NOMO-1 (cell line): ENCODE data around the gene SLC1A2.

ENCODE experiments used
- DNase-seq, 2 experiments: peaks; one replicate each; lab custom pipeline; 2025; ENCODE audit not compliant: unreplicated experiment in 2 of 2; lab: John Stamatoyannopoulos, UW

The SLC1A2 gene

GRCh38 chr11:35277827-35278226 lies 141.5 kb downstream of the SLC1A2 start:
- no peak for DNase-seq

GRCh38 chr11:35276396-35277145 lies 142.8 kb downstream of the SLC1A2 start:
- no peak for DNase-seq

- DNase-seq: no peak
Measured at GRCh38 chr11:35275786-35276170, 143.6 kb downstream of the SLC1A2 start.

GRCh38 chr11:35274909-35275785 lies 144.2 kb downstream of the SLC1A2 start:
- DNase-seq: no peak

GRCh38 chr11:35272391-35272902 lies 146.9 kb downstream of the SLC1A2 start:
- DNase-seq: peak; percentile 58 to 82

- no peak for DNase-seq
Measured at GRCh38 chr11:35271031-35271430, 148.3 kb downstream of the SLC1A2 start.

GRCh38 chr11:35270342-35270741 lies 149.0 kb downstream of the SLC1A2 start:
- no peak for DNase-seq

- no peak for DNase-seq
Measured at GRCh38 chr11:35267504-35267903, 151.9 kb downstream of the SLC1A2 start.

- no peak for DNase-seq
Measured at GRCh38 chr11:35265755-35266454, 153.5 kb downstream of the SLC1A2 start.

- no peak for DNase-seq
Measured at GRCh38 chr11:35262735-35263134, 156.6 kb downstream of the SLC1A2 start.

- no peak for DNase-seq
Measured at GRCh38 chr11:35262056-35262455, 157.3 kb downstream of the SLC1A2 start.

- no peak for DNase-seq
Measured at GRCh38 chr11:35261197-35261596, 158.2 kb downstream of the SLC1A2 start.

- DNase-seq: no peak
Measured at GRCh38 chr11:35260342-35260985, 158.9 kb downstream of the SLC1A2 start.

GRCh38 chr11:35259529-35259928 lies 159.8 kb downstream of the SLC1A2 start:
- DNase-seq: no peak

- peak in 1 of 2 experiments; percentile 62 for DNase-seq
Measured at GRCh38 chr11:35257281-35257680, 162.1 kb downstream of the SLC1A2 start.

GRCh38 chr11:35256296-35256695 lies 163.1 kb downstream of the SLC1A2 start:
- no peak for DNase-seq

- no peak for DNase-seq
Measured at GRCh38 chr11:35255514-35255913, 163.8 kb downstream of the SLC1A2 start.

GRCh38 chr11:35253237-35253636 lies 166.1 kb downstream of the SLC1A2 start:
- DNase-seq: no peak

GRCh38 chr11:35250621-35251020 lies 168.7 kb downstream of the SLC1A2 start:
- peak in 1 of 2 experiments; percentile 33 for DNase-seq

- DNase-seq: no peak
Measured at GRCh38 chr11:35250192-35250591, 169.2 kb downstream of the SLC1A2 start.
